Stimulated activated CD8-positive, alpha-beta memory T cell treated with anti-CD3 and anti-CD28 coated beads, Interleukin-2, amount 100 ng/mL, for 1 hour (primary cell): Measurements from ENCODE around the gene IRS1.

Source experiments
- DNase-seq, 2 donors: peaks; one replicate each; pipeline ENCODE4 v3.0.0-alpha.2; 2020; ENCODE audit warnings: low read depth in 2 of 2

The IRS1 gene

GRCh38 chr2:226692521-226693126 is 107.0 kb downstream of the IRS1 start:
- no peak for DNase-seq

GRCh38 chr2:226691255-226691654 is 108.4 kb downstream of the IRS1 start:
- DNase-seq: no peak

- DNase-seq: no peak
Measured at GRCh38 chr2:226690461-226691024, 109.1 kb downstream of the IRS1 start.

- DNase-seq: no peak
Measured at GRCh38 chr2:226687641-226688253, 111.9 kb downstream of the IRS1 start.

GRCh38 chr2:226684563-226684959 is 115.1 kb downstream of the IRS1 start:
- DNase-seq: no peak

GRCh38 chr2:226683944-226684562 is 115.6 kb downstream of the IRS1 start:
- no peak for DNase-seq

GRCh38 chr2:226683196-226683595 is 116.4 kb downstream of the IRS1 start:
- DNase-seq: no peak
